GM21786 (cell line): Measurements from ENCODE around the gene STEAP3.

Experiments used
- ATAC-seq: cut with Tn5 transposase; IDR thresholded peaks from one replicate; pipeline ENCODE4 v1.9.1; 2021; ENCODE audit not compliant: unreplicated experiment

The STEAP3 gene

GRCh38 chr2:119245841-119246230 is 22.2 kb downstream of the STEAP3 start:
- ATAC-seq: no peak

DNA sequence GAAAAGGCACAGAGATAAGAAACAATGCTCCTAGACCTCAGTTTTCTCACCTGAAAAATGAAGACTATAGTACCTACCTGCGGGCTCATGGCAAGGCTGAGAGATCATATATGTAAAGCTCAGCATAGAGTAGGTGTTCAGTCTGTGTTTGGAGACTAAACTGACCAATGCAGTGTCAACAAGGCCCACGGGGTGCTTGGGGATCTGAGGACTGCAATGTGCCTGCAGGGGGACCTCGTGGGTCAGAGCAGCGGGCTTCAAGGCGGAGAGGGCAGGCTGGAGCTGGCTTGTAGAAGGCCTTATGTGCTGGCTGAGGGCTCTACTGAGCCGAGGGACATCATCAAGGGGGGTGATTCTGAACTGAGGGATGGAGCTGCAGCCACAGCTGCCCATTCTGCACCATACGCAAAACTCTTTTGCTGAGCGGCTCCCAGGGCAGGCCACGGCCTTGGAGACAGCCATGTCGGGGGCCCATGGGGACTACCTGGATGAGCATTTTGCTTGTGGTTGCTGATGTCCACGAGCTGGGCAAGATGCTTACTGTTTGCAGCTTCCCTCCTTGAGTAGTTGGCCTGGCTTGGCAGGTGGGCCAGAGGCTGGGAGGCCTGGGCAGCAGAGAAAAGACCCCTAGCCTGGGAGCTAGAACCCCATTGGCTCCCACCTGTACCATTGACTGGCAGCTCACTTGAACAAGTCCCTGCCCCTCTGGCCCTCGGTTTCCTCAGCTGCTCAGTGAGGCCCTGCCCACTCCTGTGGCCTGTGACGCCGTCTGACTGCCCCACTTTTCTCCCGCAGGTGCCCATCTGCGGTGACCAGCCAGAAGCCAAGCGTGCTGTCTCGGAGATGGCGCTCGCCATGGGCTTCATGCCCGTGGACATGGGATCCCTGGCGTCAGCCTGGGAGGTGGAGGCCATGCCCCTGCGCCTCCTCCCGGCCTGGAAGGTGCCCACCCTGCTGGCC is 23.5 kb downstream of the STEAP3 start:
- ATAC-seq: no peak

- ATAC-seq: no peak
Observed at GRCh38 chr2:119247844-119248271, 24.2 kb downstream of the STEAP3 start.

DNA sequence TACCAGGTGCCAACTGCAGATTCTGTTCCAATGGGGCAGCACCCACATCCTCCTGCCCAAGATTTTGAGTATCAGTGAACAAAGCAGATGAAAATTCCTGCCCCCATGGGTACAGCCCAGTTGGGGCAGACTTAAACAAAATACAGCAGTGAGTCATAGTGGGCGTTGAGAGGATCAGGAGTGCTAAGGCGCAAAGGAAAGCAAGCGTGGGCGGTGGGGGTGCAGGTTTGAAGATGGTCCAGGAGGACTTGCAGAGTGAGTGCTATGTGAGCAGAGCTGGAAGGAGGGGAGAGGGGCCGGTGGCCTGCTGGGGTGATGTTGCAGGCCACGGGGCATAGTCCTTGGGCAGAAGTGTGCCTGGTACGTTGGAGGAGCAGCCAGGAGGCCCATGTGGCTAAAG is 24.7 kb downstream of the STEAP3 start:
- no peak for ATAC-seq

- ATAC-seq: no peak
Observed at GRCh38 chr2:119248751-119249150, 25.1 kb downstream of the STEAP3 start.

DNA sequence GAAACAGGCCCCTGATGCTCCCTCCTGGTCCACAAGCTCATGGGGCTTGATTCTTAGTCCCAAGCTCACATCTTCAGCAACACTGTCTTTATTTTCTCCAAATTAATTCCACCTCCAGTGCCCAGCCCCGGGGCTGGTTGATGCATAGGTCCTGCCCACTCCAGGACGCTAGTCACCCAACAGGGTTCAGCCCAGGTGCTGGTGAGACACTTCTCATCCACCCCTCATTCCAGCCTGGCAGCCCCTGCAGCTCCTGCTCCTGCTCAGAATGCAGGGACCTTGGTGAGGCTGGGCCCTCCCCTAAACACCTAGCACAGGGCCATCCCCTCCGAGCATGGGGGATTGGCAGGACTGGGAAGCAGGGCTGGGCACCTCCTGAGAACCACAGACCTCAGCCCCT is 25.7 kb downstream of the STEAP3 start:
- ATAC-seq: no peak

- ATAC-seq: no peak
Observed at GRCh38 chr2:119249855-119250717, 26.5 kb downstream of the STEAP3 start.

GRCh38 chr2:119250718-119251290 is 27.2 kb downstream of the STEAP3 start:
- no peak for ATAC-seq

- no peak for ATAC-seq
Observed at GRCh38 chr2:119251652-119252051, 28.0 kb downstream of the STEAP3 start.

GRCh38 chr2:119252186-119253113 is 28.8 kb downstream of the STEAP3 start:
- ATAC-seq: no peak

GRCh38 chr2:119253114-119253702 is 29.6 kb downstream of the STEAP3 start:
- no peak for ATAC-seq

DNA sequence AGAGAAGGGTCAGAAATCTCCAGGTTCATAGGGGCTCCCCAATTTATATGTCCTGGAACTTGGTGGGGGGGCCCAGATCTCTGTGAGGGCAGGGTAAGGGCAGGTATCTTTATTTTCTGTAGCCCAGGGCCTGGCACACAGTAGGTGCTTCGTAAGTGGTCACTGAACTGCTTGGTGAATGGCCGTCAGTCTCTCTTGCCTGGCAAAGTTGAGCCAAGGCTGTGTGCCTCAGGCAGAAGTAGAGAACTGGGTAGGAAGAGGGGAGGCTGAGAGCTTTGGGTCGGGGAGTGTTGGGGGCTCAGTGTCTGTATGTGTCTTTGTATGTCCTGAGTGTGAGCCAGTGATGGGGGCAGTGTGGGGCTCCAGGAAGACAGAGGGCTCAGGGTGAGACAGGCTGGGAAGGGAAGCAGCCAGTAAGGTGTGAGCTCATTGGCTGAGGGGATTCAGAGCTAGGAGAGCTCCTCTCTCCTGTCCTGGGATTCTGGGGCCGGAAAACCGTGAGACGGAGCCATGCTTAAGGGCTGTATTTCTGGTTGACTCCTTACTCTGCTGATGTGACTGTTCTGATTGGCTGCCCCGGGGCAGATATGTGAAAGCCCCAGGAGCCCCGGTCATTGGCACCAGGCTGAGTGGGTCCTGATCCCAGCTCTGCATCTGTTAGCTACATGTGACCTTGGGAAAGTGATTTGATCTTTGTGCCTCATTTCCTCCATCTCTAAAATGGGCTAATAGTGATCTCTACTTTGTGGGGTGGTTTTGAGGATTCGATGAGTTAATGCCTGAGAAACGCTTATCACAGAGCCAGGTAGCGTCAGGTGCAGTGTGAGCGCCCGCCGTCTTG is 30.3 kb downstream of the STEAP3 start:
- ATAC-seq: no peak

GRCh38 chr2:119254601-119255080 is 31.0 kb downstream of the STEAP3 start:
- ATAC-seq: no peak

DNA sequence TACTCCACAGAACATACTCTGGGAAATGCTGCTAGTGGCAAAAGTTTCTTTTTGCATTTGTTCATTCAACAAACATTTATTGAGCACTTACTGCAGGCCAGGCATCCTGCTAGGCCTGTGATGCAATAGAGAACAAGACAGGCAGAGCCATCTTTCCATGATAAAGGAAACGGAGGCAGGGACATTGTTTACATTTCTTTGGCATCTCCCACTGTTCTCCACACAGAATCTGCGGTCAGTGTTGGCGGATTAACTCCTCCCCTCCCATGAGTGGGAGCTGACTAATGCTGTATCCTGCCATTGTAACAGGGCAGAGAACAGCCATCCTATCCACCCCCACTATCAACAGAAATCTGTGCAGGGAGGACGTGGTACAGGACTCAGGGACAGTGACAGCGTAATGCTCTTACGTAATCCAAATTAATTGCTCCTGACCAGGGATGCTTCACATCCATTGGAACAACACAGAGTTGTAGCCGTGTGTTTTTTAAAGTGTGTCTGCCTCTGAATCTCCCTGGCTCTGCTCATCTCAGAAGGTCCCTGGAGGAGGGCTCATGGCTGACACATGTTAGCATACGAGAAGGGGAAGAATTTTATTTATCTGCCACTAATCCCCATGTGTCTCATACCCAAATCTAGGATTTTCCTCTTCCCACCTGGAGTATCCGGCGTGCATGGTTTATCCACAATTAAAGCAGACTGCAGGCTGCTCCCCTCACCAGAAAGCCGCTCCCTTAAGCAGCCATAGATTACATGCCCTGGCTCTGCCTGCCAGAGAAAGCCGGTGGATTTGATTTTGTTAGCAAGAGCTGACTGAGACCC is 32.3 kb downstream of the STEAP3 start:
- ATAC-seq: no peak

DNA sequence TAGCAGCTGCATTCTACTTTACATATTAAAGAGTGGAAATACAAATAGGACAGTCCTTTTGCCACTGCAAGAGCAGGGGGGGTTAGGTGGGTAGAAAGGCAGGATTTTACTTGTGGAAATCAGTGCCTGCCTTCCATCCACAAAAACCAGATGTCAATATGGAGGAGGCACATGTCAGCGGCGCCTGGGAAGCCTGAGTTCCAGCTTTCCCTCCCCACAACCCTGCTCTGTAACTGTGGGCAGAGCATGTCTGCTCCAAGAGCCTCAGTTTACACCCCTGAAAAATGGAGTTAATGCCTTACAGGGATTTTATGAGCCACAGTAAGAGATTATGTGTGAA is 32.9 kb downstream of the STEAP3 start:
- ATAC-seq: no peak

DNA sequence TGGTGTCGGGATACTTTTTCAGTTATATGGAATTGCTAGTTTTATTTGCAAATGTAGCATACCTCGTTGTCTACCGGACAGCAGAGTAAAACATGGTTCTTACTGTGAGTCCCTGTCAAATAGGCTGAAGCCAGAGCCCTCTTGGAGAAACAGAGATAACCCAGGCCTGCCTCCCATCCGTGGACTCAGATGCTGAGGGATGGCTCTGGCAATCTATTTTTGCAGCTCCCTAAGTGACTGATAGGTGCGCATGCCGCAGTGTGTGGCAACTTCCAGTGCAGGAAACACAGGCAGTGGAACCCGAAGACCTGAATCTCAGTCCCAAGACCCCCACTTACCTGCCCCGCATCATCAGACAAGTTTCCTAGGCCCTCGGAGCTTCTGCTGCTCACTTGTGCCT is 33.6 kb downstream of the STEAP3 start:
- no peak for ATAC-seq

GRCh38 chr2:119259296-119259860 is 35.7 kb downstream of the STEAP3 start:
- ATAC-seq: no peak
